Choroid plexus epithelial cell (primary cell): ENCODE data around the gene DECR2.

Experiments used
- DNase-seq: peaks from one replicate; pipeline ENCODE4 v3.0.0-alpha.2; 2010; ENCODE audit warnings: low read depth
- H3K4me3 ChIP-seq: 2 replicates; pipeline ENCODE4 v1.5.1; 2011; ENCODE audit warnings: low read depth, mild to moderate bottlenecking, control low read depth, low read length, moderate library complexity
- TF ChIP-seq, protein P1 (sequence below): conservative IDR thresholded peaks from 2 replicates; pipeline ENCODE4 v1.5.1; 2011; ENCODE audit warnings: low read depth, mild to moderate bottlenecking, control low read depth, inconsistent platforms, low read length, moderate library complexity

Gene DECR2

DNA sequence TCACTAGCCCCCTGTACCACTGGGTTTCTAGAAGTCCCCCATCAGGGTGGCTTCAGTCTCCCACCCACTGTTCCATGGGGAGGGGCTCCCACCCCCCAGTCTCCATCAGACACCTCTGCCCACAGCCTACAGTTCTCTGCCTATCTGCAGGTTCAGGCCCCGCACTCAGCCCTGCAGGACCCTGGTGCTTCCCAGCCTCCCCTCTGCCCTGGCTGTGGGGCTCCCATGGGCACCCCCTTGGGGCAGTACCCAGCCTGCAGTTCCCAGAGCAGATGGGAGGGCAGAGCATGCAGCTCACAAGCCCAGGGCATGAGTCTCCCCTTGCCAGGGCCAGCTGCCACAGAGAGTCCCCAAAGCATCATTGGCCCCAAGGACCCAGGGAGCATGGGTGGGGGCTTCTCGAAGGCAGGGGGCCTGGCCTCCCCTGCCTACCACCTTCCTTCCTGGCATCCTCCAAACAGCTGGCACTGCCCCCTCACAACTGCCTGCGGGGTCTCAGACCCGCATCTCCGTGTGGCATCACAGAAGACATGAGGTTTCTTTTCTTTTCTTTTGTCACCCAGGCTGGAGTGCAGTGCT lies 28.6 kb upstream of the DECR2 start:
- no peak overlapping the region for H3K4me3 ChIP-seq

DNA sequence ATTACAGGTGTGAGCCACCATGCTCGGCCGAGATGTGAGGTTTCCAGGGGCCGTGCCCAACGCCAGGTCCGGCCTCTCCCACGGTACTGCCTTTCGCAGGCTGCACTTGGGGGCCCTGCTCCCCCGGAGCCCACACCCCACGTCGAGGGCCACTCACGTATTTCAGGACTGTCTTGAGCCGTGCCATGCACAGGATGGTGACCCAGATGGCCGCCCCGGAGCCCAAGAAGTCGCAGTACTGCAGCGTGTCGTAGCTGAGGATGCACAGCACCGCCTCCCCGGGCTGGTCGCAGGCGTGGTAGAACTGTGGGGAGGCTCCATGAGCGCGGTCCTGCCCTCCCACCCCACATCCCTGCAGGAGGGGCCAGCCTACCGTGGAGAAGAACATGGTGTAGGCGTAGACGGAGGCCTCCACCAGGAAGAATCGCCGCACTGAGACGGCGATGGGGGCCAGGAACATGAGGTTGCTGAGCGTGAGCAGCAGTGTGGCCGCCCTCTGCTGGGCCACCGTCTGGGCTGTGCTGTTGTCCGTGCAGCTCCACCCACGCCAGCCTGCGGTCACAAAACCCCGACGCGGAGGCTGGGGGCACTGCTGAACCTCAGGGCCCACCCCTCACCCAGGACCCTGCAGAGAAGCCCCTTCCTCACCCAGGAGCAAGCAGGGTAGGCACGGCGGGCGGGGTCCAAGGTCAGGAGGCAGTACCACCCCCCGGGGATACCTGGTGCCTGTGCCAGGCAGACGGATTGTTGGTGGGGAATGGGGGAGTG lies 27.7 kb upstream of the DECR2 start:
- no peak overlapping the region for H3K4me3 ChIP-seq
- DNase-seq: no peak
- TF ChIP-seq, protein P1, sequence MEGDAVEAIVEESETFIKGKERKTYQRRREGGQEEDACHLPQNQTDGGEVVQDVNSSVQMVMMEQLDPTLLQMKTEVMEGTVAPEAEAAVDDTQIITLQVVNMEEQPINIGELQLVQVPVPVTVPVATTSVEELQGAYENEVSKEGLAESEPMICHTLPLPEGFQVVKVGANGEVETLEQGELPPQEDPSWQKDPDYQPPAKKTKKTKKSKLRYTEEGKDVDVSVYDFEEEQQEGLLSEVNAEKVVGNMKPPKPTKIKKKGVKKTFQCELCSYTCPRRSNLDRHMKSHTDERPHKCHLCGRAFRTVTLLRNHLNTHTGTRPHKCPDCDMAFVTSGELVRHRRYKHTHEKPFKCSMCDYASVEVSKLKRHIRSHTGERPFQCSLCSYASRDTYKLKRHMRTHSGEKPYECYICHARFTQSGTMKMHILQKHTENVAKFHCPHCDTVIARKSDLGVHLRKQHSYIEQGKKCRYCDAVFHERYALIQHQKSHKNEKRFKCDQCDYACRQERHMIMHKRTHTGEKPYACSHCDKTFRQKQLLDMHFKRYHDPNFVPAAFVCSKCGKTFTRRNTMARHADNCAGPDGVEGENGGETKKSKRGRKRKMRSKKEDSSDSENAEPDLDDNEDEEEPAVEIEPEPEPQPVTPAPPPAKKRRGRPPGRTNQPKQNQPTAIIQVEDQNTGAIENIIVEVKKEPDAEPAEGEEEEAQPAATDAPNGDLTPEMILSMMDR: no peak

More for the DNA sequence above, 28.6 kb upstream of the DECR2 start:
- TF ChIP-seq, protein P1: no peak
- no peak for DNase-seq

DNA sequence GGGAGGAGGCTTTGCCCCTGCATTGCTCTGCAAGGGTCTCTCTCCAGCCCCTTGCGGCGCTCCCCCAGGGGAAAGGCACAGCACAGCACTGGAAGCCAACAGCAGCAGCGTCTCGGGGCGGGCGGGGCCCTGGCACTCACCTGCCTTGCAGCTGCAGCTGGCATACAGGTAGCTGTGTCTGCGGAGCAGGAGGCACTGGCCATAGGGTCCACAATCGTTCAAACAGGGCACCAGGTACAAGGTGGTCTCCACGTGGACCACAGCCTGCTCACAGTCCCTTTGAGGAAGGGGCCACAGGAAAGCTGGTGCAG lies 27.1 kb upstream of the DECR2 start:
- TF ChIP-seq, protein P1: no peak
- H3K4me3 ChIP-seq: no peak overlapping the region
- no peak for DNase-seq

DNA sequence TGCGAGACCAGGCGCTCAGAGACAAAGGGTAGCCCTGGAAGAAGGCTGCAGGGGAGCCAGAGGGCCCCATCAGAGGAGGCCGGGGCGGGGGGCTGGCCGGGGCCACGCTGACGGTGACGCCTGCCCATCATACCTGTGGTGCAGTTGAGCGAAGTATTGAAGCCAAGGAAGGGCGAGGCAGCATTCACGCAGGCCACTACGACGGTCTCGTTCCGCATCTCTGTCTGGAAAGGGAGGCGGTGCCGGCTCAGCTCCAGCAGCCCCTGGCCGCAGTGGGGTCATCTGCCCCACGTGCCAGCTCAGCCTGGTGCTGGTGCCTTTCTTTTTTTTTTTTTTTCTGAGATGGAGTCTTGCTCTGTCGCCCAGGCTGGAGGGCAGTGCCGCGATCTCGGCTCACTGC lies 26.5 kb upstream of the DECR2 start:
- no peak for DNase-seq
- TF ChIP-seq, protein P1: no peak

DNA sequence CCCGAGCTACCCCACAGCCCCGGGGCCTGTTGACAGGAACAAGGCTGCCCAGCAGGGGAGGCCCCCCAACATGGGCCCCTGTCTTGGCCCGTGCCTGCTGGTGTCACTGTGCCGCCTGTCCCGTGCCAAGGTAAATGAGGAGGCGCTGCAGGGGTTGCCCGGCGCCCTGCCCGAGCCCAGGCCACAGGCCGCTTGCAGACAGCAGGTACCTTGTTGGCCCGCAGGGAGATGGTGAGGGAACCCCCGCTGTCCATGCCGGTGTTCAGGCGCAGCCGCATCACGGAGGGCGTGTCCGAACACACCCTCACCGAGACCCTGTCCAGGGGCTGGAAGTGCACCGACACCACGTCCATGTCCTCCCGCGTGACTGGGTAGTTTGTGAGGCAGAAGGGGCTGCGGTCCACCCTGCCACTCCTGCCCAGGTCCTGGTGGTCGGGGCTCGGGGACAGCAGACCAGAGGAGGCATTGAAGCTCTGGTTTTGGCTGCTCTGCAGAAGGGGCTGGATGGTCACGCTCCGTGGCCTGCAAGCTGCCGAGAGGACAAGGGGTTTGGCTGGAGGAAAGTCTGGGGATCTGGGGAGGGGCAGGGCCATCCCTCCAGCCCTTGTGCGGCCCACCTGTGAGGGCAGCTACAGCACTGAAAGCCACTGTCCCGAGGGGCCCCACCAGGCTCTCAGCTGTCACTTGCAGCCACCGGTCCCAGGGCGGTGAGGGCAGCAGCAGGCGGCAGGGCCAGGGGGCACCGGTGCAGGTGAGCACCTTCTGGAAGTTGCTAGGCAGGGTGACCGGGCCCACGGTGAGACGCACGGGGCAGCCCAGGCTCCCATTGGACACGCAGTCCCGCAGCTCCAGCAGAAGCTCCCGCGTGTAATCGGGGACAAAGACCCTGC lies 25.5 kb upstream of the DECR2 start:
- no peak overlapping the region for H3K4me3 ChIP-seq
- no peak for DNase-seq
- TF ChIP-seq, protein P1: no peak

More for the DNA sequence above, 26.5 kb upstream of the DECR2 start:
- no peak overlapping the region for H3K4me3 ChIP-seq

DNA sequence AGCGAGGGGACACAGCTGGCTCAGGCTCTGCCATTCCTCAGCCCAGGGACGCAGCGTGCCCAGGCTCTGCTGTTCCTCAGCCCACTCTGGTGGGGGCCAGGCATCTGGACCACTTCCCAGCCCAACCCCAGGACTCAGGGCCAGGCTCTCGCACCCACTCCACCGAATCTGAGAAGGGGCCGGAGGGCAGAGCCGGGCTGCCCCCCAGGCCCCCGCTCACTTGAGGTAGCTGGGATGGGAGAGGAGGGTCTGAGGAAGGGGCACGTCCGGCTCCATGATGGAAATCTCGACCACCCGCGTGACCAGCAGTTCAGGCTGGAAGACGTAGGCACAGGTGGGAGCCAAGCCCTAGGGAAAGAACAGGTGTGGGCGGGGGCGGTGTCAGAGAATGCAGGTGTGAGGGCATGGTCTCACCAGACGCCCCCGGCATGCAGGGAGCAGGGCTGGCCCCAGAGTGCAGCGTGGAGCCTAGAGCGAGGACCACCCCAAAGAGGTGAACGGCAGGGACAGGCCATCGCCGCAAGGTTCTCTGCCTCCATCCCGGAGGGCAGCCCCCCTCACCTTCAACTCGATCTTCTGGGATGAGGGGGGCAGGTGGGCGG lies 24.8 kb upstream of the DECR2 start:
- no peak overlapping the region for H3K4me3 ChIP-seq
- no peak for DNase-seq
- TF ChIP-seq, protein P1: no peak
